ENCODE results near the gene OR52W1. TPM values are rescaled to one million over a fixed set of nuclear protein-coding genes. Genes with fewer than 3 reads are reported as not detected.

The OR52W1 gene
- total RNA-seq, 3 donors from 2014 or later: not detected

Other genes starting within 250 kb of the OR52W1 start
- not detected for gene OR56A5, start 230.7 kb upstream of the OR52W1 start, total RNA-seq
- not detected for gene OR52L1, start 212.2 kb upstream of the OR52W1 start, total RNA-seq
- gene OR56A4, start 192.3 kb upstream of the OR52W1 start, total RNA-seq: not detected
- not detected for gene OR56A1, start 168.5 kb upstream of the OR52W1 start, total RNA-seq
- gene OR56B4, start 91.5 kb upstream of the OR52W1 start, total RNA-seq: not detected
- under 1 TPM in 1 of 3 donors, not detected in 2; 0.33 TPM for gene OR52B2, start 28.9 kb upstream of the OR52W1 start, total RNA-seq
- gene C11orf42, start 6.3 kb downstream of the OR52W1 start, total RNA-seq: not detected
- 10 to 100 TPM; 34.7 to 42.6 (median 42.1) TPM for gene FHIP1B, start 35.4 kb downstream of the OR52W1 start, total RNA-seq
- gene CNGA4, start 39.9 kb downstream of the OR52W1 start, total RNA-seq: under 1 TPM in 2 of 3 donors, not detected in 1; 0.29 to 0.48 TPM
- not detected for gene CCKBR, start 60.6 kb downstream of the OR52W1 start, total RNA-seq
- gene CAVIN3, start 121.3 kb downstream of the OR52W1 start, total RNA-seq: 100 to 1,000 TPM in 1 of 3 donors, 10 to 100 TPM in 2; 53.1 to 130 (median 78.3) TPM
- gene SMPD1, start 191.2 kb downstream of the OR52W1 start, total RNA-seq: 10 to 100 TPM; 15.7 to 30.4 (median 17.3) TPM
- gene APBB1, start 219.9 kb downstream of the OR52W1 start, total RNA-seq: 10 to 100 TPM; 25.6 to 40.0 (median 36.3) TPM
- 10 to 100 TPM in 2 of 3 donors, under 1 TPM in 1; 0.96 to 25.2 (median 12.9) TPM for gene HPX, start 241.8 kb downstream of the OR52W1 start, total RNA-seq

Measured in breast epithelium (tissue), 3 donors.